GM23248 (cell line): ENCODE measurements around the gene PAQR8. TPM values are rescaled to one million over a fixed set of nuclear protein-coding genes. Genes with fewer than 3 reads are reported as not detected.
A peak's percentile ranks its signal among the peaks of the same experiment; 100 is the strongest.

ENCODE experiments used
- DNase-seq: peaks from one replicate; pipeline ENCODE4 v3.0.0-alpha.2; 2015
- H2AFZ ChIP-seq: fragments of 200-600 bp; sonication (generic); 2 replicates; pipeline ENCODE4 v1.6.1; 2016; ENCODE audit warnings: antibody characterized with exemption
- H3F3A ChIP-seq: fragments of 200-600 bp; sonication (generic); 2 replicates; pipeline ENCODE4 v1.6.1; 2016; ENCODE audit warnings: mild to moderate bottlenecking, antibody characterized with exemption, mixed run types; ENCODE audit not compliant: insufficient read depth
- H3K27ac ChIP-seq: fragments of 200-600 bp; sonication (generic); 2 replicates; pipeline ENCODE4 v1.5.1; 2016; ENCODE audit warnings: mild to moderate bottlenecking
- H3K27me3 ChIP-seq: fragments of 200-600 bp; sonication (generic); replicated peaks from 2 replicates; pipeline ENCODE4 v1.6.1; 2016; ENCODE audit warnings: mild to moderate bottlenecking; ENCODE audit not compliant: insufficient read depth
- H3K36me3 ChIP-seq: fragments of 200-600 bp; sonication (generic); 2 replicates; pipeline ENCODE4 v1.6.1; 2016; ENCODE audit warnings: low read depth, mild to moderate bottlenecking
- H3K4me1 ChIP-seq: fragments of 200-600 bp; sonication (generic); 2 replicates; pipeline ENCODE4 v1.6.1; 2016; ENCODE audit warnings: mild to moderate bottlenecking; ENCODE audit not compliant: insufficient read depth
- H3K4me2 ChIP-seq: fragments of 200-600 bp; sonication (generic); one replicate; pipeline ENCODE4 v1.6.1; 2016; ENCODE audit warnings: mild to moderate bottlenecking; ENCODE audit not compliant: unreplicated experiment
- H3K4me3 ChIP-seq: fragments of 200-600 bp; sonication (generic); 2 replicates; pipeline ENCODE4 v1.5.1; 2016; ENCODE audit warnings: mild to moderate bottlenecking
- H3K79me2 ChIP-seq: fragments of 200-600 bp; sonication (generic); 2 replicates; pipeline ENCODE4 v1.6.1; 2016; ENCODE audit warnings: mild to moderate bottlenecking; ENCODE audit not compliant: insufficient read depth
- H3K9ac ChIP-seq: fragments of 200-600 bp; sonication (generic); 2 replicates; pipeline ENCODE4 v1.6.1; 2016; ENCODE audit warnings: mild to moderate bottlenecking
- H3K9me2 ChIP-seq: fragments of 200-600 bp; sonication (generic); 2 replicates; pipeline ENCODE4 v1.6.1; 2016; ENCODE audit warnings: mixed run types, mild to moderate bottlenecking, moderate library complexity; ENCODE audit not compliant: insufficient read depth
- H3K9me3 ChIP-seq: fragments of 200-600 bp; sonication (generic); one replicate; pipeline ENCODE4 v1.6.1; 2017; ENCODE audit warnings: low read depth
- H4K20me1 ChIP-seq: fragments of 200-600 bp; sonication (generic); 2 replicates; pipeline ENCODE4 v1.6.0; 2016; ENCODE audit not compliant: insufficient read depth
- EZH2 ChIP-seq: fragments of 200-600 bp; sonication (generic); IDR thresholded peaks from 2 replicates; pipeline ENCODE4 v1.6.1; 2018; ENCODE audit warnings: antibody characterized with exemption, mild to moderate bottlenecking; ENCODE audit not compliant: insufficient read depth, poor library complexity, severe bottlenecking
- EZH2phosphoT487 ChIP-seq: fragments of 200-600 bp; sonication (generic); IDR thresholded peaks from 2 replicates; pipeline ENCODE4 v1.6.1; 2018; ENCODE audit warnings: antibody characterized with exemption, moderate library complexity, mild to moderate bottlenecking, low read depth; ENCODE audit not compliant: insufficient read depth
- WGBS, 2 experiments: methylation state at CpG; one replicate each; pipeline ENCODE4 v1.1.6; 2015 to 2017; ENCODE audit warnings: low lambda C conversion rate in 2 of 2, low coverage in 1 of 2; ENCODE audit errors: missing lambda C conversion rate in 2 of 2; 5-methylcytosine and 5-hydroxymethylcytosine counted together
- in situ Hi-C: fragments of 300-500 bp; cut with MboI; formaldehyde crosslinking; loops from 2 replicates; pipeline ENCODE4 v1.15.0; 2020
- polyA plus RNA-seq: library from polyadenylated mRNA; unstranded; fragments of >200 nt; fragmentation: Nextera tagmentation; extraction: Ambion mirVana; gene quantifications from 2 replicates; pipeline ENCODE4 v1.2.1, GENCODE V29; 2016
- total RNA-seq: library from RNA; depleted of rRNA; stranded (reverse); fragments of >200 nt; shearing (Covaris generic); gene quantifications from 2 replicates; pipeline ENCODE4 v1.2.3, GENCODE V29; 2014

PAQR8 gene
- total and polyA plus RNA-seq, 2 experiments from 2014 or later = 2.5 to 3.4 TPM

- Histone ChIP-seq H3K9me3 (no peaks in the 10 kb centered on the region), H3K9me2 (no peaks in the 10 kb centered on the region), H3K4me3 (no peak overlapping the region), H3K4me2 (no peak overlapping the region), H3K9ac (no peak overlapping the region), H3K79me2 (no peaks in the 10 kb centered on the region), H3K27me3 (no peaks in the 10 kb centered on the region), H3K27ac (no peak overlapping the region), H4K20me1 (no peaks in the 10 kb centered on the region), H2AFZ (no peak overlapping the region), H3K4me1 (peaks cover 28% of the 10 kb centered on the region), H3F3A (peaks cover 36% of the 10 kb centered on the region), H3K36me3 (no peaks in the 10 kb centered on the region)
- no peak for TF ChIP-seq EZH2phosphoT487
- TF ChIP-seq EZH2 = no peak
- DNase-seq = no peak
- in situ Hi-C loops = no loop called here
- 100% methylated on average over 1 of the region's 1 CpG for WGBS, 2 experiments
Observed at GRCh38 chr6:52393780-52394179, 31.8 kb downstream of the PAQR8 start.

GRCh38 chr6:52394251-52394666 lies 32.3 kb downstream of the PAQR8 start:
- Histone ChIP-seq H3K4me3 (no peak overlapping the region), H3K4me2 (no peak overlapping the region), H3K79me2 (no peaks in the 10 kb centered on the region), H2AFZ (no peak overlapping the region), H3K9me2 (no peaks in the 10 kb centered on the region), H3K27ac (no peak overlapping the region), H3K4me1 (peaks cover 27% of the 10 kb centered on the region), H3K27me3 (no peaks in the 10 kb centered on the region), H3K9me3 (no peaks in the 10 kb centered on the region), H3F3A (peaks cover 34% of the 10 kb centered on the region), H3K36me3 (no peaks in the 10 kb centered on the region), H4K20me1 (no peaks in the 10 kb centered on the region), H3K9ac (no peak overlapping the region)
- WGBS, 2 experiments = 82 to 83% methylated on average over 4 of the region's 4 CpGs
- DNase-seq = no peak
- in situ Hi-C loops = no loop called here
- no peak for TF ChIP-seq EZH2phosphoT487
- no peak for TF ChIP-seq EZH2

DNA sequence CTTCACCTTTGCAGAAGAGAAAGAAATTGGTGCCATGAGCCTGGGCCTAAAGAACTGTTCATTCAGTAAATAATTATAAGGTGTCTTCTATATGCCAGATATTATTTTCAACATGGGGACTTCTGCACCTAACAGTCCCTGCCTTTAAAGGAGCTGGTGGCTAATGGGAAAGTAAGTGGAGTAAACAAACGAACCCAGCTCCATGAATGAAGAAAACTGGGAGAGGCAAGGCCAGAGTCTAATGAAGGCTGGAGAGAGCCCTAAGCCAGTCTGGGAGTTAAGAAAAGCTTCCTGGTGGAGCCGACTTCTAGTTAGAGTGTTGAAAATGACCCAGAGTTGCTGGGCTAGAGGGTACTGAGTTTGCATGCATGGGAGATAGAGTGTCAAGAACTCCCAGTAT lies 34.0 kb downstream of the PAQR8 start:
- Histone ChIP-seq H3K4me1 (peaks cover 15% of the 10 kb centered on the region), H3F3A (peaks cover 23% of the 10 kb centered on the region), H3K36me3 (no peaks in the 10 kb centered on the region), H3K79me2 (no peaks in the 10 kb centered on the region), H2AFZ (no peak overlapping the region), H3K4me2 (no peak overlapping the region), H3K9me2 (no peaks in the 10 kb centered on the region), H3K9ac (no peak overlapping the region), H4K20me1 (no peaks in the 10 kb centered on the region), H3K9me3 (no peaks in the 10 kb centered on the region), H3K4me3 (no peak overlapping the region), H3K27ac (no peak overlapping the region), H3K27me3 (no peaks in the 10 kb centered on the region)
- TF ChIP-seq EZH2 (no peak), EZH2phosphoT487 (no peak)
- WGBS, 2 experiments = 92 to 95% methylated on average over 2 of the region's 2 CpGs
- DNase-seq = no peak
- in situ Hi-C loops = loop anchor here (5.0 kb wide), 1 partner anchor 104 kb away; no protein-coding TSS in a partner anchor

- Histone ChIP-seq H3K27ac (no peak overlapping the region), H3K4me3 (no peak overlapping the region), H3K9ac (no peak overlapping the region), H3K4me1 (peaks cover 7% of the 10 kb centered on the region), H3K27me3 (no peaks in the 10 kb centered on the region), H3K9me3 (no peaks in the 10 kb centered on the region), H3F3A (peaks cover 7% of the 10 kb centered on the region), H3K9me2 (no peaks in the 10 kb centered on the region), H3K4me2 (peak overlapping the region; percentile 14), H3K79me2 (no peaks in the 10 kb centered on the region), H4K20me1 (no peaks in the 10 kb centered on the region), H2AFZ (peak overlapping the region; percentile 40; the same call in 1 of the 2 replicates), H3K36me3 (no peaks in the 10 kb centered on the region)
- TF ChIP-seq EZH2phosphoT487 (no peak), EZH2 (no peak)
- 26 to 29% methylated on average over 3 of the region's 3 CpGs for WGBS, 2 experiments
- DNase-seq = peak; percentile 83
- in situ Hi-C loops = loop anchor here (5.0 kb wide), 1 partner anchor 107 kb away; no protein-coding TSS in a partner anchor
Observed at GRCh38 chr6:52399511-52400312, 37.8 kb downstream of the PAQR8 start.
